Erythroblast (primary cell): ENCODE data around the gene CIB2.

ENCODE experiments used
- GATA1 ChIP-seq: IDR thresholded peaks from 2 replicates; pipeline ENCODE4 v1.6.1; 2011; ENCODE audit warnings: low read depth, mild to moderate bottlenecking, control low read depth, low read length, moderate library complexity
- POLR2A ChIP-seq: IDR thresholded peaks from 2 replicates; pipeline ENCODE4 v1.6.1; 2011; ENCODE audit warnings: mild to moderate bottlenecking, low read length

DNA sequence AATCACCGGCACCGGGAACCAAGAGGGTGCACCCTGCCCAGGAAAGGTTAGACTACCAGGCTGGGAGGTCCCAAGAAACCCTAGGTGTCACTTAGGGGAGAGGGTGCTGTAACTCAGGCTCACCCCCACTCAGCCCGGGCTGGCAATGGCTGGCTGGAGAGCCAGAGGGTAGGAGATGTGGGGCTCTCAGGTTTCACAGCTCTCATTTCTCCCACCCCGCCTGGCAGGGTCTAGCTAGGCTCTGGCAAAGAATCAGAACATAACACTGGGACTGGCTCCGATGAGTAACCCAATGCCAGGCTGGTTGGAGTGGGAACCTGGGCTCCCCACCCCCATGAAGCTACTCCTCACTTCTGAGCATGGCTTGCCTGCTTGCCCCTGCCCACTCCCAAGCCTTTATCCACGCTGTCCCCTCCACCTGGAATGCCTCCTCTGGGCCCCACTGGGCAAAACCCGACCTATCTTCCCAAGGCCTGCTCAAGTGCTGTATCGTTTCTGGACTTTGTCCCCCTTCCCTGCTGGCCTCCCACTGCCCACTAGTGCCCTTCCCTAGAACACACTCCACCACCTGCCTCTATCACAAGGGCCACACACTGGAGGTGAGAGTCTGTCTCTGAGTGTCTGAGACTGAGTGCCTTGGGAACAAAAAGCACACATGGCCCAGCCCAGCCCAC, 2.0 kb downstream of the CIB2 start:
- TF ChIP-seq POLR2A, result no peak
- no peak for TF ChIP-seq GATA1
